HepG2 (cell line): ENCODE data around the gene SOBP. TPM values are rescaled to one million over a fixed set of nuclear protein-coding genes. Genes with fewer than 3 reads are reported as not detected.

ENCODE experiments used
- EED ChIP-seq: sonication (generic); formaldehyde crosslinking; IDR thresholded peaks from 2 replicates; pipeline ENCODE4 v1.5.0; 2020; ENCODE audit warnings: mild to moderate bottlenecking, missing genetic modification reagents
- FOXO1 ChIP-seq: sonication (generic); formaldehyde crosslinking; IDR thresholded peaks from 2 replicates; pipeline ENCODE4 v1.4.0; 2020; ENCODE audit warnings: missing genetic modification reagents
- FOXP1 ChIP-seq, 2 experiments: fragments of 450-650 bp in 1 of 2; IDR thresholded peaks; 2 replicates each; pipeline ENCODE4 v1.6.1; 2017 to 2018; ENCODE audit warnings: antibody characterized with exemption in 1 of 2
- GPBP1L1 ChIP-seq: sonication (generic); formaldehyde crosslinking; IDR thresholded peaks from 2 replicates; pipeline ENCODE4 v1.5.0; 2020; ENCODE audit warnings: mild to moderate bottlenecking, missing genetic modification reagents
- HES4 ChIP-seq: sonication (generic); formaldehyde crosslinking; IDR thresholded peaks from 2 replicates; pipeline ENCODE4 v1.9.0; 2021; ENCODE audit warnings: mild to moderate bottlenecking, missing genetic modification reagents, borderline replicate concordance
- HINFP ChIP-seq: sonication (generic); formaldehyde crosslinking; IDR thresholded peaks from 2 replicates; pipeline ENCODE4 v1.4.0; 2020; ENCODE audit warnings: low read depth, mild to moderate bottlenecking, missing genetic modification reagents
- JDP2 ChIP-seq: sonication (generic); formaldehyde crosslinking; IDR thresholded peaks from 2 replicates; pipeline ENCODE4 v1.8.1; 2022; ENCODE audit warnings: missing genetic modification reagents, borderline replicate concordance
- MEF2D ChIP-seq: sonication (generic); formaldehyde crosslinking; IDR thresholded peaks from 2 replicates; pipeline ENCODE4 v1.5.1; 2020; ENCODE audit warnings: mild to moderate bottlenecking, missing genetic modification reagents
- POLR2AphosphoS5 ChIP-seq: IDR thresholded peaks from 2 replicates; pipeline ENCODE4 v1.6.1; 2012; ENCODE audit warnings: low read depth, low read length
- SETDB1 ChIP-seq: sonication (generic); formaldehyde crosslinking; IDR thresholded peaks from 2 replicates; pipeline ENCODE4 v1.5.1; 2020; ENCODE audit warnings: missing genetic modification reagents, mild to moderate bottlenecking, borderline replicate concordance
- SNAPC2 ChIP-seq: sonication (generic); formaldehyde crosslinking; IDR thresholded peaks from 2 replicates; pipeline ENCODE4 v1.8.1; 2022; ENCODE audit warnings: mild to moderate bottlenecking, missing genetic modification reagents
- ZNF503 ChIP-seq: sonication (generic); formaldehyde crosslinking; IDR thresholded peaks from 2 replicates; pipeline ENCODE4 v1.4.0; 2020; ENCODE audit warnings: missing genetic modification reagents
- ZNF557 ChIP-seq: sonication (generic); formaldehyde crosslinking; IDR thresholded peaks from 2 replicates; pipeline ENCODE4 v1.4.0; 2020; ENCODE audit warnings: missing genetic modification reagents
- ZNF652 ChIP-seq: IDR thresholded peaks from 2 replicates; pipeline ENCODE4 v1.6.1; 2016; ENCODE audit warnings: low read depth, borderline replicate concordance
- ZNF678 ChIP-seq: sonication (generic); formaldehyde crosslinking; IDR thresholded peaks from 2 replicates; pipeline ENCODE4 v1.4.0; 2020; ENCODE audit warnings: mild to moderate bottlenecking, missing genetic modification reagents
- ZNF766 ChIP-seq: sonication (generic); formaldehyde crosslinking; IDR thresholded peaks from 2 replicates; pipeline ENCODE4 v1.5.0; 2020; ENCODE audit warnings: missing genetic modification reagents, borderline replicate concordance
- ZNF850 ChIP-seq: sonication (generic); formaldehyde crosslinking; conservative IDR thresholded peaks from 2 replicates; pipeline ENCODE4 v1.9.0; 2021; ENCODE audit warnings: mild to moderate bottlenecking, missing genetic modification reagents
- polyA plus RNA-seq, 8 experiments: library from polyadenylated mRNA; depleted of rRNA in 3 of 8; stranded (reverse) in 7 of 8; unstranded in 1 of 8; fragments of >200 nt; fragmentation: Illumina TruSeq in 4 of 8; extraction: Trizol in 4 of 8; gene quantifications; 2 replicates each; pipeline versions ENCODE4 v1.2.1 to v1.2.3, GENCODE V29; 2011 to 2016; ENCODE audit warnings: low read depth in 4 of 8, missing spikeins in 1 of 8, mixed read lengths in 1 of 8; ENCODE audit not compliant: insufficient read depth in 1 of 8
- total RNA-seq, 5 experiments: library from RNA; depleted of rRNA; stranded (reverse); fragments of >200 nt; fragmentation: Illumina TruSeq; extraction: Trizol; gene quantifications; 2 replicates each; pipeline ENCODE4 v1.2.3, GENCODE V29; 2016; ENCODE audit warnings: low read depth in 1 of 5
- TF ChIP-seq, protein P1 (sequence below), 2 experiments: sonication (generic) in 1 of 2; formaldehyde crosslinking in 1 of 2; IDR thresholded peaks; 2 replicates each; pipeline versions ENCODE4 v1.4.0 to v1.6.1; 2016 to 2020; ENCODE audit warnings: borderline replicate concordance in 1 of 2, low read depth in 1 of 2, mild to moderate bottlenecking in 1 of 2, missing genetic modification reagents in 1 of 2

Gene SOBP
- total and polyA plus RNA-seq, 2 of the 13 experiments (the other 11 are each of a cell fraction or from before 2014, with no cell fraction given): 1.5 to 6.9 TPM

DNA sequence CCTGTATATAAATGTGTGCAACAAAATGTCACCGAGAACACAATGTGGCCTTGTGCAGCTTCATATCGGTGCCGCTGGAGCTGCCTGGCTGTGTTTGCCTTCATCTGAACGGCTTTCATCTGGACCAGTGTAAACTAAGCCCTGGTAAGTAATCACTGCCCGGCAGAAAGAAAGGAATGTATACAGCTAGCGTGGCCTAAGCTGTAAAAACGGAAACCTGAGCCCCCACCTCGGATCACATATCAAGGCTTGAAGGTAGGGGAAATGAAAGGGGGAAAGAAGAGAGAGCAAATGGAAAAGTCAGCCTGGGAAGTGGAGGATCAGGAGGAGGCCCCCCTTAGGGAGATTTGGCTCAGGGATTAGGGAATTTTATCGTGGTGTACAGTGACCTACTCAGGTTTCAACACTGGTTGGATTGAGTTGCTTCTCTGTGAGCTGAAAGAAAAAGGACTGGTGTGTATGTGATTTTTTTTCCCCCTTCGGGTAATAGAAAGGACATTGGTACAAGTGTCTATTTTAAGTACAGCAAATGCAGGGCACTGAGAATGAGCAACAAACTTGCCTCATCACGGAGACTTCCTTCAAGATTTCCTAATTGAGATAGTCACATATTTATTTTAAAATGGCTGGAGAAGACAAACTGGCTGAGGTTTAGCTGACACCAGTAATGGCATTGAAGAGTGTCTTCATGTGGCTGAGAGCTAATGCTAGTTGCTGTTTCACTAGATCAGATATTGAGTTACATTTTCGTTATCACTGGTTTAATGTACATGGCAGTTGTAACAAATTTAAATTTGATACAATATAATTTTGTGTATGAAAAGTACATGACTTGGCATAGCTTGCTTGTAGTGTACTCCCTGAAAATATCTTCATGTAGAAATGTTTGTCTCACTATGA, 3.5 kb downstream of the SOBP start (continued):
- TF ChIP-seq MEF2D (CRISPR knock-in tag) (0 out of 2 replicates have a peak, but pooled peaks have one; percentile 30), ZNF678 (no peak), ZNF503 (peak; percentile 75), FOXP1 (IDR thresholded peaks at IDR 0.05) (peak; percentile 65), FOXP1 (CRISPR knock-in tag; IDR thresholded peaks at IDR 0.05) (peak; percentile 85), FOXO1 (CRISPR knock-in tag) (peak; percentile 66), ZNF766 (CRISPR knock-in tag) (peak; percentile 59; the same call in 1 of the 2 replicates), EED (CRISPR knock-in tag) (no peak), ZNF557 (CRISPR knock-in tag) (peak; percentile 71; the same call in 1 of the 2 replicates), POLR2AphosphoS5 (0 out of 2 replicates have a peak, but pooled peaks have one; percentile 35), HINFP (CRISPR knock-in tag) (no peak), SNAPC2 (CRISPR knock-in tag) (no peak; the same call in 1 of the 2 replicates), ZNF652 (peak; percentile 13; the same call in 1 of the 2 replicates), JDP2 (CRISPR knock-in tag) (no peak), SETDB1 (no peak), GPBP1L1 (CRISPR knock-in tag) (no peak), ZNF850 (CRISPR knock-in tag) (0 out of 2 replicates have a peak, but pooled peaks have one; percentile 27), HES4 (CRISPR knock-in tag) (no peak)
- TF ChIP-seq, protein P1, sequence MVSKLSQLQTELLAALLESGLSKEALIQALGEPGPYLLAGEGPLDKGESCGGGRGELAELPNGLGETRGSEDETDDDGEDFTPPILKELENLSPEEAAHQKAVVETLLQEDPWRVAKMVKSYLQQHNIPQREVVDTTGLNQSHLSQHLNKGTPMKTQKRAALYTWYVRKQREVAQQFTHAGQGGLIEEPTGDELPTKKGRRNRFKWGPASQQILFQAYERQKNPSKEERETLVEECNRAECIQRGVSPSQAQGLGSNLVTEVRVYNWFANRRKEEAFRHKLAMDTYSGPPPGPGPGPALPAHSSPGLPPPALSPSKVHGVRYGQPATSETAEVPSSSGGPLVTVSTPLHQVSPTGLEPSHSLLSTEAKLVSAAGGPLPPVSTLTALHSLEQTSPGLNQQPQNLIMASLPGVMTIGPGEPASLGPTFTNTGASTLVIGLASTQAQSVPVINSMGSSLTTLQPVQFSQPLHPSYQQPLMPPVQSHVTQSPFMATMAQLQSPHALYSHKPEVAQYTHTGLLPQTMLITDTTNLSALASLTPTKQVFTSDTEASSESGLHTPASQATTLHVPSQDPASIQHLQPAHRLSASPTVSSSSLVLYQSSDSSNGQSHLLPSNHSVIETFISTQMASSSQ (IDR thresholded peaks at IDR 0.05; ENCODE audit: low read depth): peak; percentile 7; the same call in 1 of the 2 replicates
- TF ChIP-seq, protein P1 (CRISPR knock-in tag; IDR thresholded peaks at IDR 0.05; ENCODE audit: borderline replicate concordance): peak; percentile 76; the same call in 1 of the 2 replicates
